CMK (cell line): ENCODE results near the gene HRH3.

Source experiments
- DNase-seq: peaks from one replicate; pipeline ENCODE4 v3.0.0-alpha.2; 2010; ENCODE audit warnings: low read depth

Gene HRH3

DNA sequence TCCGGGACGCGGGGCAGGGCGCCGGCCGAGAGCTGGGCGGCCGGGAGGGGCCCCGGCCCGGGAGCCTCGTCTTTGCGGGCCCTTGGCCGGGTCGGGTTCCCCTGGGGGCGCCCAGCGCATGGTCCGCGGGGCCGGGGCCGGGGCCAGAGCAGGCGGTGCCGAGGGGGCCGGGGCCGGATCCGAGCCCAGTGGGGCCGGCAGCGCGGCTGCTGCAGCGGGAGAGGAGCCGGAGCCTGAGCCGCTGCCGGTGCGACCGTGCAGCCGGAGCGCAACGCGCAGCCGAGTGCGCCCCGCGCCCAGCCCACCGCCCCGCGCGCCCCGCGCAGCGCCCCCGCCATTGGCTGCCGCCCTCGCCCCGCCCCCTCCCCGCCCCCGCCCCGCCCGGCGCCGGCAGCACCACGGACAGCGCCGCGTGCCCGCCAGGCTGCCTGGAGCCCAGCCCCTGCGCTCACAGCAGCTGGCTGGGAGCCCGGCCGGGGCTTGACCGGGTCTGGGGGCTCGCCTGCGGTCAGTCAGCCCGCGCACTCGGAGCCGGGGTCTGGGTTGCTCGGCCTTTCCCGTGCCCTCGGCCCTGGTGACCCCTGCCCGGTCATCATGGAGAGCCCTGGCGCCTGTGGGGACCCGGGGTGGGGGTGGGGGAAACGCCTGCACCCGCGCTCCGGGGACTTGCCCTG lies at the start of gene HRH3:
Gene HRH3 (minus strand): TSS at position 287 of the 674 bp plus-strand sequence. CDS start 308 bp downstream, outside the sequence.
- DNase-seq = no peak

DNA sequence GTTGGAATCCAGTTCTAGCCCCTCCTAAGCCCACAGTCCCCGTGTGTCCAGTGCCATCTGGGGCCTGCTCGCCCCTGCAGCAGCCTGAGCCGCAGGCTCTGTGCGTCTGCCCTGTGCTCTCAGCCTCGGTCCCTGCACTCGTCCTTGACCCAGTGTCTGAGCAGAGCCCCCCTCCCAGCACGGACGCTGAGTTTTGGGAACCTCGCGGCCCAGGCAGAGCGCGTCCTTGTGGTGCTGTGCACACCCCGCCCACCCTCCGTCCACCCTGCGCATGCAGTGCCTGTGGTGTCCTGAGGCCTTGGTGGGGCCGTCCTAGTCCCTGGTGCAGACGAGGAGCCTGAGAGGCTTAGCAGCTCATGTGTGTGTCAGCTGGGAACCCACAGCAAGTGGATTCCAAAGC lies 49.8 kb upstream of the HRH3 start:
- no peak for DNase-seq

DNA sequence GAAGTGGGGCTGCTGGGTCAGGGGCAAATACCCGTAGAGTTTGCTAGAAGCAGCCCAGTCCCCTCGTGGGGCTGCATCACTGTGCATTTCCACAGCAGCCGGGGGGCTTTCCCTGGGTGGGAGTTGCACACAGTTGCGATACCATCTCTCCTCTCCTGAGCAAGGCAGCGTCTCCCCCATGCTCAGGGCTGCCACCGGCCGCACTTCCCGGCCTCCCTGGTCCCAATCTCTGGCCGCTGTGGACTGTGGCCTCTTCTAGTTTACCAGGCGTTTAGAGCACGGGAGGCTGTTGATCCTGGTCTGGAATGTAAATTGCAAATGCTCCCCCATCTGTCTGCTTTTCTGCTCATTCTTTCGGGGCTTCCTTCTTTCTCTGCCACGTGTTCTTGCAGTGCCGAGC lies 49.3 kb upstream of the HRH3 start:
- DNase-seq = no peak

DNA sequence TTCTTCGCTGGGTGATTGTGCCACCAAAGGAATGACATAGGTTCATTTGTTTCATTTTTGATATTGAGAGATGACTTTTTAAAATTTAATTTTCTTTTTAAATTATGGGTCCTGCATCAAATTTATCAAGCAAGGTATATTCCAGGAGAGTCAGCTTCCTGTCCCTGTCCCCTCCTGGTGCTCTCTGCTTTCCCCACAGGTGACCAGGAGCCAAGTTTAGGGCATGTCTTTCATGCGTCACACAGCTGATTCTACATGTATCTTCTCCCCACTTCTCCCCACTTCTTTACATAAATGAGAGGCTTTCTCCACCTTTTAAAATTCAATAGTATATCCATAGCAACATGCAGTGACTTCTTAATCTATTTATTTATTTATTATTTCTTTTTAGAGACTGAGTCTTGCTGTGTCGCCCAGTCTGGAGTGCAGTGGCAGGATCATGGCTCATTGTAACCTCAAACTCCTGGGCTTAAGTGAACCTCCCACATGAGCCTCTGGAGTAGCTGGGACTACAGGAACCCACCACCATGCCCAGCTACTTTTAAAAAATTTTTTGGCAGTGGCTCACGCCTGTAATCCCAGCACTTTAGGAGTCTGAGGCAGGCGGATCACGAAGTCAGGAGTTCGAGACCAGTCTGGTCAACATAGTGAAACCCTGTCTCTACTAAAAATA lies 48.3 kb upstream of the HRH3 start:
- DNase-seq = no peak

DNA sequence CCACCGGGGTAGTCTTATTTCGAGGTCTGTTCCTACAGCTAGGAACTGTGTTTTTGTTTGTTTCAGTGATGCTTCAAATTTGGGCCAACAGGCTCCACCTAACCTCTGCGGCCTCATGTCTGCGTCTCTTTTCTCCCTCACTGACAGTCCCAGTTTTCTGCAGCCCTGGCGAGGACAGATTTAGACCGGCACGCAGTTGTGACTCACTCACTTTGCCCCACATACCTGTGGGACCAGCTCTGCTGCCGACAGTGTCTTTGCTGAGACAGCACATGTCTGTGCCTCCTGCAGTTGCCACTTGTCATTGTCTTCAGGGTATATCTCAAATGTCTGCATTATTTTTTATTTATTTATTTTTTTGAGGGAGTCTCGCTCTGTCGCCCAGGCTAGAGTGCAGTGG lies 47.5 kb upstream of the HRH3 start:
- DNase-seq = no peak

DNA sequence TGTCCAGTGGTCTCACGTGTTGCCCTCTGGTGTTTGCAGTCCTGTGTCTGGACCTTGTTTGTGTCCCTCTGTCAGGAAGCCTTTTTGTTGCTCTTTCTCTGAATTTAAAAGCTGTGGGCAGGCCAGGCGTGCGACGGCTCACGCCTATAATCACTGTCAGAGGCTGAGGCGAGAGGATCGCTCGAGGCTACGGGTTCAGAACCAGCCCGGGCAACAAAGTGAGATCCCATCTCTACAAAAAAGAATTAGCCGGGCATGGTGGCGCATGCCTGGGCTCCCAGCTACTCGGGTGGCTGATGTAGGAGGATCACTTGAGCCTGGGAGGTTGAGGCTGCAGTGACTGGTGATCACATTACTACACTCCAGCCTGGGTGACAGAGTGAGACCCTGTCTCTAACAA lies 46.8 kb upstream of the HRH3 start:
- DNase-seq = no peak

DNA sequence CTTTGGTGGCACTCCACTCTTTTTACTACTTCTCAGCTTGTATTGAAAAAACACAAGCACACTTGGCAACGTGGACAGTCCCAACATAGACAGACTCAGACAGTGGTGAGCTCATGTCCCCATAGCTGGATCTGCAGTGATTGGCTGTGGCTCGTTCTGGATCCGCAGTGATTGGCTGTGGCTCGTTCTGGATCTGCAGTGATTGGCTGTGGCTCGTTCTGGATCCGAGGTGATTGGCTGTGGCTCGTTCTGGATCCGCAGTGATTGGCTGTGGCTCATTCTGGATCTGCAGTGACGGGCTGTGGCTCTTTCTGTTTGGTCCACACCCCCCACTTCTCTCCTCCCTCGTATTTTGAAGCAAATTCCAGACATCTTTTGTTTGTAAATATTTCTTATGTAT lies 46.3 kb upstream of the HRH3 start:
- no peak for DNase-seq

DNA sequence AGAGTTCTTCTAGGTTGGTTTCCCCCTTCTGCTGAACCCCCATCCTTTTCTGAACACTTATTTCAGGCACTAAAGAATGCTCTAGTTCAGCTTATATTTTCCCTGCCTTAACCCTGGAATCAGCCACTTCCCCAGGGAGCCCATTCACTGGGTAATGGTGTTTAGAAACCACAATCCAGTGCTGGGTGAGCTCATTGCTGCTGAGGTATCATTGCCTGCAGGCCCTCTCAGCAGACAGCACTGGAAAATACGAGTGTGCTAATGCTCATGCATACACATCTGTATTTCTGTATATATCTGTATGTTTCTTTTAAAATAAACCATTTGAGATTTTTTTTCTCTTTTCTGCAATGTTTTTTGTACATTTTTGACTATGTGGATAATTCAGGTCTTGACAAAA lies 45.3 kb upstream of the HRH3 start:
- DNase-seq = no peak

DNA sequence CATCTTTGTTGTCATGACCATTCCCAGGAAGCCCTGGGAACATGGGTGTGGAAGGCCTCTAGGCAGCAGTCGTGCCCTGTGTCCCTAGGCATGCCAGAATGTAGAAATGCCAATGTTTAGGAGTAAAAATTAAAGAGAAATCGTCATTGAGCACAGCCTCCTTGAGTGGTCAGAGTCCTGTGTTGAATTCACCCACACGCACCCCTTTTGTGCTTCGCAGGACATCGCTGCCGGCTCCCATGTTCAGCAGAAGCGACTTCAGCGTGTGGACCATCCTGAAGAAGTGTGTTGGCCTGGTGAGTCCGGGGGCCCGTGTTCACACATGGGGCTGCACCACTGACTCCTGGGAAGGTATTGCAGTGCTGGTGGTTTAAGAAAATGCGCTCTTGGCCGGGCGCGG lies 43.3 kb upstream of the HRH3 start:
- DNase-seq = no peak

DNA sequence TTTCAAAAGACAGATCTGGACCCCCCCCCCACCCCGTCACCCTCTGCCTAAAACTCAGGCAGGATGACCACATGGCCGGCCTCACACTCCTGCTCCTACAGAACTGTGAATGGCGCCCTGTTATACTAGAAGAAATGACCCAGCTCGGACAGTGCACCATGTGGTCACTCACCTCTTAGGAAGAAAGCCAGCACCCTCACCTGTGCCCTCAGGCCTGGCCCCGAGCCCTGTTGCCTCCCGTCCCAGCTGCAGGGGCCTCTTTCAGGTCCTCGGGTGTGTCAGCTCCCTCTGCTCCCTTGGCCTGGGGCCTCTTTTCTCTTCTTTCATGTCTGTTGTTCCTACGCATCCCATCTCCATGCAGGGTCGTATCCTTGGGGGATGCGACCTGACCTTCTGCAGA lies 42.0 kb upstream of the HRH3 start:
- DNase-seq = no peak

DNA sequence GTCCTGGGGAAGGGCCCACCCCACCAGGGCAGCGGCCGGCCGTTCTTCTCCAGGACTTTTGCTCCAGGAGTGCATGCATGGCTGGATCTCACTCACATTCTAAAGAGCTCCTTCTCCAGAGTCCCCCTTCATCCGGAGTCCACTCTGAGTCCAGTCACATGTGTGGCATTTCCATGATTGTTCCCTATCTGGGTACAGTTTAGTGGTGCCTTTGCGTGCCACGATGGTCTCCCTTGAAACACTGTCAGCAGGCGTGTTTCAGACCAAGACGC lies 39.2 kb upstream of the HRH3 start:
- DNase-seq = no peak

DNA sequence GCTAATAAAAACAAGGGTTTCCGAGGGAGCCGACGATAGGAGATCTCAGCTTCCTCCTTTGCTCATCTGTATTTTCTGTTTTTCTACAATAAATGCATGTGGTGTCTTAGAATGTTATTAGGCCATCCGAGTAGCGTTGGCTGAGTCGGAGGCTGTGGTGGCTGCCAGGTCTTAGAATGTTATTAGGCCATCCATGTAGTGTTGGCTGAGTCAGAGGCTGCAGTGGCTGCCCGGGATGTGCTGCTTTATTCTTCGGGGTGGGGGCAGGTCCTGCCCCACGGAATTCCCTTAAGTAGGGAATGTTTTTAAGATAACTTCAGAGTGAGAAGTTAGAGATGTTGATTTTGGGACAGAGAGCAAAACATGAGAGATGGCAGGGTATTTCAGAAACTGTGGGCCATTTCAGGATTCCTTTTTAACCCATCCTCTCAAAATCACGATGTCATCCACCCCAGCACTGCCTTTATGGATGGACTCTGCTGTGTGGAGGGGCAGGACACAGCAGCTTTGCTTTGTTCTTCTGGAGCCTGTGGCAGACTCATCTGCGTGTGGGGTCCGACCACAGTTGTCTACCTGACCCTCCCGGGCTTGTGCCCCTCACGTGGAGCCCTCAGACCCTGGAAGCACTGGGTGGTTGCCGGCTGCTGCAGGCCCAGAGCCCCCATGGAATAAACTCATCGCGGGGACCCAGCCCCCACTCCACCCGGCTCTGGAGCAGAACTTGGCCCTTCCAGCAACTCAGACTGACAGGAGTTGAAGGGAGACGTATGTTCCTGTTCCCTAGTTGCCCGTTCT lies 38.6 kb upstream of the HRH3 start:
- no peak for DNase-seq

DNA sequence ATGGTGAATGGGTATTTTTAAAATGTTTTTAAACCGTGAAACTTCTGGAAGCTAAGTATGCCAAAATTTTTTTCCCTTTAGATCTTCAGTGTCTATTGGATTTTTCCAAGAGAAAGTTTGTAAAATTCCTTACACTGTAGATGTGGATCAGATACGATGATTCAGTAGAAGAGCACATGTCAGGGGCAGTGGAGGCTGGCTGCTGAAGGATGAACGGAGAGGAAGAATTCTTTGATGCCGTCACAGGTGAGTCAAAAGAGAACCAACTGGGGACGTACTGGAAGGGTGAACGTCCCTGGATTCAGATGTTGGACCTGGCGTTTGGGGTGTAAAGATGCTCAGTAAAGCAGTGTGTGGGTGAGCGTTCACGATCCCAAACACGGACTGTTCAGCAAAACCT lies 35.9 kb upstream of the HRH3 start:
- no peak for DNase-seq

DNA sequence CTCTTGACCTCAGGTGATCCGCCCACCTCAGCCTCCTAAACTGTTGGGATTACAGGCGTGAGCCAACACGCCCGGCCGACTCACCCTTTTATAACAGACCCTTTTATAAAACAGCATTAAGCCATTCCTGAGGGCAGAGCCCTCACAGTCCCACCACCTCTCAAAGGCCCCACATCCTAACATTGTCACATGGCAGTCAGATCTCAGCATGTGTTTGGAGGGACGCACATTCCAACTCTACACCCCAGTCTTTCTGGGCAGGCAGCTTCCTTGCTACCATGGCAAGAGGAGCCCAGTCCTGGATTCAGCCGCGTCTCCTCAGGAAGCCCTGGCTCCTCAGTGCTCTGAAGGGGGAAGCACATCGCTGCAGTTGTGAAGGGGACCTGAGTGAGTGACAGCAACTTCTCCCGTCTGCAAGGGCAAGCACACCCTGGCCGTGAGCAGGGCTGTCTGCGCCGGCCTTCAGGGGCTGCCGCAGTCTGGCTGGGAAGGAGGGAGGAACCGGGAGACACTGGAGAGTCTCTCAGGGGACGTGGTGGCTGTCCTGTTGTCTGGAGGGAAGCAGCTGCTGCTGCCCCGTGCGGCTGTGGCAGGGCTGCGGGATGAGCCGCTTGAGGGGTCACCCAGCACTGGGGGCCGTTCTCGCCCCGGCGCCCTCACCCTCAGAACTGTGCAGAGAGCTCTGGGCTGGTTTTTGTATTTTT lies 34.1 kb upstream of the HRH3 start:
- DNase-seq = no peak

DNA sequence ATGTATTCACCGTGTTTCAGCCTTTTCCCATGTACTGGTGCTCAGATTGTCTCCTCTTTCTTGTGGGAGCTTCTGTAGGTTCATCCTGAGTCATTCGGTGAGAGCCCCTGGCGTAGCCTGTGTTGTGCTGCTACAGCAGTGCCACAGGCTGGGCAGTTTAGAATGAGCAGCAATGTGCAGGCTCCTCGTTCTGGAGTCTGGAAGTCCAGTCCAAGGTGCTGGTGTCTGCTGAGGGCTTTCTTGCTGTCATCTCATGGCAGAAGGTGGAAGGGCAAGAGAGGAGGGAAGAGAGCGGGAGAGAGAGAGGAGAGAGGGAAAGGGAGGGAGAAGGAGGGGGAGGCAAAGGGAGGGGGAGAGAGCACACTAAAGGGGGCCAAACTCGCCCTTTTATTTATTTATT lies 33.3 kb upstream of the HRH3 start:
- DNase-seq = no peak

DNA sequence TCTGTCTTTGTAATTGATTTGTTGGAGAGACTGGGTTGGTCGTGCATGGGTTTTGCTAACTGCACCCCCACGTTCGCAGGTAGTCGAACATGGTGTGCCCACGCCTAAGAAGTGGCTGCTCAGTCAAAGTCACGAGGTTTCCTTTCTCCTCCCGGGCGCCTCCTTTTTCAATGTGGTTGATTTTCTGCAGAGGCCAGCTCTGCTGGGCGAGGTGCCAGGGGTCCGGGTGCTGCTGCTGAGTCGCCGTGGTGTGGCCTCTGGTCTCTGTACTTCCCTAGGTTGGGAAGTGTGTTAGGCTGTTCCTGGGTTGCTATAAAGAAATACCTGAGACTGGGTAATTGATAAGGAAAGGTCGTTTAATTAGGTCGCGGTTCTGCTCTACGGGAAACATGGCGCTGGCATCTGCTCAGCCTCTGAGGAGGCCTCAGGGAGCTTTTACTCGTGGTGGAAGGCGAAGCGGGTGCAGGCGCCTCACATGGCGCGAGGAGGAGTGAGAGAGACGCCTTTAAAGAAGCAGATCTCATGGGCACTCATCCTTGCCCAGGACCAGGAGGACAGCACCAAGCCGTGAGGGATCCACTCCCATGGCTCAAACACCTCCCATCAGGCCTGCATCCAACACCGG lies 32.4 kb upstream of the HRH3 start:
- DNase-seq = no peak

DNA sequence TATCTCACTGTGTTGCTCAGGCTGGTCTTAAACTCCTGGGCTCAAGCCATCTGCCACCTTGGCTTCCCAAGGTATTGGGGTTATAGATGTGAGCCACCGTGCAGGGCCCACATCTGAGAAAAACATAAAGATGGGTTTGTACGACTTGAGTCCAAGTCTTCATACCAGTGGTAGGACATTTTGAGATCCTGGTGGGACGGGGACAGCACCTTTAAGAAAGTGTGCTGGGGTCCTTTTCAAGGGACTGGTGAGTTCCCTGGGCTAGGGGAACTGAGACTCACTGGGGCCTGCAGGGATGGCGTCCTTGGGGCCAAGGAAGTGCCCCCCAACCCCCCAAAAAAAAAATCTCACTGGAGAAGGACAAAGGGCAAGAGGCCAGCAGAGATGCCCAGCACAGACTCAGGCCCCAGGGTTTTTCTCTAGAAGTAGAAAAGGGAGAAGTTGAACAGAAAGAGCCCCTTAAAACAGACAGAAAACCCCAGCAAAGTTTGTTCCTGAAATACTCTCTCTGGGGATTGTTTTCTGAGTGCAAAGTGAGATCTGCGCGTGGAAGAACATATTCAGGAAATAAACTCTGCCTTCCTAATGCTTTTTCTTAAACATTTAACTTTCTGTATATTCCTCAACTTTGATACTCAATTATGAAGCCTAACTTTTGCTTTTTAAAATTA lies 28.9 kb upstream of the HRH3 start:
- DNase-seq = no peak

DNA sequence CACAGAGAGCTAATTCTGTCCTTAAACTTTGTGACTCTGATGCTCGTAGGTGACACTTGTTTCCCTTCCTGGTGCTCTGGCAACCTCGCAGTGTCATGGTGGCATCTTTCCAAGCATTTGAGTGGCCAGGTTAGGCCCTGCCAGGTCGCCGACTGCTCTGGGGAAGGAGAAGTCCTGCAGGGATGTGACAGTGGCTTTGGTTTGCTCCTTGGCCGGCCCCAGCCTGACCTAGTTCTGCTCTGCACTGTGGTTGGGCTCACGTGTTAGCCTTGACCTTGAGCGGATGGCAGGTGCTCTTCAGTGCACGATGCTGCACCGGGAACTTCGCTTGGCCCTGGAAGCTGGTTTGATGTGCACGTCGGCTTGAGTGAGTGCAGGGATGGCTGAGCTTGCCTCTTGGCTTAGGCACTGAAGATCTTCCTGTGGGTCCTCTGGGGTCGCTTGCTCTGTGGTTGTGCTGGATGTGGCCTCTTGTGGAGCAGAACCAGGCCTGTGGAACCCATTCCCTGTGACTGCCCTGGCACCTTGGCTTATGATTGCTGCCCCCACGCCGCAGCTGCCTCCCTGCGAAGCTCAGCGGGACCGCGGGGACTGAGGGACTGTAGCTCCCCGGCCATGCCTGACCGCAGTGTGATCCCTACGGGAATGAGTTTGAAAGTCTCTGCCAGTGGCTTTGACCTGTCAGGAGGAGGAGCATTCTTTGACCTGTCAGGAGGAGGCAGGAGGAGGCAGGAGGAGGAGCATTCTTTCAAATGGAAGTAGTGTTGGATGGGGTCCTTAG lies 27.0 kb upstream of the HRH3 start:
- no peak for DNase-seq

DNA sequence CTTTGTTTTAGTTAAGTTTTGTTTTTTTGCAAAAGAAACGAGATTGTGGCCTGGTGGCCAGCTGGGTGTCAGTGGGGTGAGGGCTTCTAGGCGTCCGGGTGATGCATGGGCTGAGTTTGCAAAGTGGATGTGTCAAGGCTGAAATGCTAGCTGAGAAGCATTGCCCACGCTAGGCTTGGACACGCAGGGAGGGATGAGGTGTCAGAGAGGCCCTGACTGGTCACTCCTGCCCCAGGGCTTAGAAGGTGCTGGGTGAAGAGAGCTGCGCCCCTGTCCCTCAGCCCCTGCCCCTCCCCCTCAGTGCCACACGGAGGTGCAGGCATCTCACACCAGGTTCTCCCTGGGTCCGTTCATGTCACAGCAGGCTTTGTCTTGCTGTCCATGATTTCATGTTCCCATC lies 26.4 kb upstream of the HRH3 start:
- no peak for DNase-seq

DNA sequence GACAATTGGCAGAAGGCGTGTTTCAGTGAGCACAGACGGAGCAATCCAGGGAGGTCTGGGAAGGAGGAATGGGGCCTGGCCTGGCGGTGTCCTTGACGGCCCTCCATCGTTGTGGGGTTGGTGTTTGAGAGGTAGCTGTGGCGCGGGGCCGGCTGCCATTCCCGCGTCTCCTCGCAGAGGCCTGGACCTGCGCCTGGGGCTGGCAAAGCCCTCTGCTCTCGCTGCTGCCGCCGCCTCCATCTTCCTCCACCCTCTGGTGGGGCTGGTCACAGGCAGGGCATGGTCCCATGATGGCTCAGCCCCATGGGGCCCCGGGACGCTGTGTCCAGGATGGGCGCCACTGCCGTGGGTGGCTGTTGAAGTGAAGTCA lies 25.8 kb upstream of the HRH3 start:
- no peak for DNase-seq

DNA sequence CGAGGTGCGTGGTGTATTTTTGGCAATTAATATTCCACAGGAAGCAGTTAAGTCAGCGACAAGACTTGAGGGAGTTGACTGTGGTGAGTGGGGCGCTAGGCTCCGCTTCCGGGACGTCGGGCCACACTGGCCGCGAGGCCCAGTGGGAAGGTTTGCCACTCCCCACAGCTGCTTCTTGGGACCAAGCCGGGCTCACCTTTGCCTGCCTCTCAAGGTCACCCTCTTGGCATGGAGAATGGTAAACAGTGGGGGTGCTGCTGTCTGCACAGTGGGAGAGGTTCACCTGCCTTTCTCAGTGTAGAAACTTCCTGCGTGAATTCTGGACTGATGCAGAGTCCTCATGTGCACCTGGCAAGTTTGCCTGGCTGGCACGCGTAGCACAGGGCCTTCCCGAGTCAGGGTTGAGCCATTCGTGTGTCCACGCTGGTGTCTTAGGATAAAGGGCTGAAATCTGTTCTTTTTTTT lies 24.6 kb upstream of the HRH3 start:
- no peak for DNase-seq
